Activated CD8-positive, alpha-beta memory T cell treated with anti-CD3 and anti-CD28 coated beads, Interleukin-2, amount 50 U/mL, for 4 hours (primary cell): ENCODE data around the gene DOC2A.
A peak's percentile ranks its signal among the peaks of the same experiment; 100 is the strongest.

ENCODE experiments used
- DNase-seq: peaks from one replicate; pipeline ENCODE4 v3.0.0-alpha.2; 2020

Gene DOC2A

DNA sequence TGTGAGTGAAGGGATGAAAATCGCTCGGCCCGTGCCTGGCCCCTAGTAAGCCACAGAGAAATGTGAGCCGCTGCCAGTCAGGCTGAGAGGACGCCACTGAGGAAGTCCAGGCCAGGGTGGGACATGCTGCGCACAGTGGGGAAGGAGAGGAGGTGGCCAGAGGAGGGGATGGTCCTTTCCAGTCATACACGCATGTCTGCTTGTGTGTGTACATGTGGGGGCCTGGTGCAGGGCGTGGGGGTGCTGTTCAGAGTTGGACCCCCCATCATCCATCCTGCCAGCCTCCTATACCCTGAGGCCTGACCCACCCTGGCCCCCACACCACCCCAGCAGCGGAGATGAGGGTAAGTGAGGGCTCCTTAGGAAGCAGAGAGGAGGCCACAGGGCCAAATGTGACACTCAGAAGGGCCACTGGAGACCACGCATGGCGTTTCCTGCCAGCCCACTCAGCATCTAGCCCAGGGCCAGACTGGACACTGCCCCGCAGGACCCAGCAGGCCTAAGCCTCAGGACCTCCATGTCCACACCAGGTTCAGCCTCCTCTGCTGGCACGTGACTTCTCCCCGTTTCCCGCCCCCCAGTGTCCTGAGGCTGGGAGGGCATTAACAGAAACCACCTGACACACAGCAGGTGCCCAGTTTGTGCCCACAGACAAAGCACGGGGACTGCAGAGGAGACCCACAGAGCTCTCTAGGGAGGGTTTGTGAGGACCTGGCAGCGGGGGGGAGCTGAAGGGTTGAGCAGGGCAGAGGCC is 7.0 kb downstream of the DOC2A start:
- DNase-seq, result no peak

DNA sequence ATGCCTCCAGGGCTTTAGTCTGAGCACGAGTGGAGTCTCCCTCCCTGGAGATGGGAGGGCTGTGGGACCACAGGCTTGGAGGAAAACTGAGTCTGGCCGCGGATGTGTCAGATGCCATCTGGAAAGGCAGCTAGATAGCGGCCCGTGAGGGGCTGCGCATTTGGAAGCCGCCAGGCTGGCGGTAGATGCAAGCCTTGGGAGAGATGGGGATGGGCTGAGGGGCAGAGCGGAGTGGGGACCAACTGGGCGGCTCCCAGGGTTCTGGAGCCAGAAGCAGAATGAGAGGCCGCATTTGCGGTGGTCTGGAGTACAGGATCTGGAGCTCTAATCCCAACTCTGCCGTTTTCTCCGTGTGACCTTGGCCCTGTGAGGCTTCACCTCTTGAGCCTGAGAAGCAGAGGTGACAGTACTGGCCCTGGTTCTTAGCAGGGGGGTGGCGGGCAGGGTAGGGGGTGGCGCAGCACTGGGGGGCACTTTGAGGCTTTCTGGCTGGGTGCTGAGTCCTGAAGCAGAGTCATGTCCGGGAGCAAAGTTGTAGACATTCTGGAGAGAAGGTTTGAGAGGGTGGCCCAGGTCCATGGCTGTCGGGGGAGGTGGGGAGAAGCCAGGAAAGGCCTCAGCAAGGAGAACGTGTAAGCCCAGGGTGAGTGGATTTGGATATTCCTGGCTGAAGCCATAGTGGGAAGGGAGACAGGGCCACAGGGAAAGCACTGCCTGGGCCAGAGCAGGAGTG is 8.0 kb downstream of the DOC2A start:
- no peak for DNase-seq

DNA sequence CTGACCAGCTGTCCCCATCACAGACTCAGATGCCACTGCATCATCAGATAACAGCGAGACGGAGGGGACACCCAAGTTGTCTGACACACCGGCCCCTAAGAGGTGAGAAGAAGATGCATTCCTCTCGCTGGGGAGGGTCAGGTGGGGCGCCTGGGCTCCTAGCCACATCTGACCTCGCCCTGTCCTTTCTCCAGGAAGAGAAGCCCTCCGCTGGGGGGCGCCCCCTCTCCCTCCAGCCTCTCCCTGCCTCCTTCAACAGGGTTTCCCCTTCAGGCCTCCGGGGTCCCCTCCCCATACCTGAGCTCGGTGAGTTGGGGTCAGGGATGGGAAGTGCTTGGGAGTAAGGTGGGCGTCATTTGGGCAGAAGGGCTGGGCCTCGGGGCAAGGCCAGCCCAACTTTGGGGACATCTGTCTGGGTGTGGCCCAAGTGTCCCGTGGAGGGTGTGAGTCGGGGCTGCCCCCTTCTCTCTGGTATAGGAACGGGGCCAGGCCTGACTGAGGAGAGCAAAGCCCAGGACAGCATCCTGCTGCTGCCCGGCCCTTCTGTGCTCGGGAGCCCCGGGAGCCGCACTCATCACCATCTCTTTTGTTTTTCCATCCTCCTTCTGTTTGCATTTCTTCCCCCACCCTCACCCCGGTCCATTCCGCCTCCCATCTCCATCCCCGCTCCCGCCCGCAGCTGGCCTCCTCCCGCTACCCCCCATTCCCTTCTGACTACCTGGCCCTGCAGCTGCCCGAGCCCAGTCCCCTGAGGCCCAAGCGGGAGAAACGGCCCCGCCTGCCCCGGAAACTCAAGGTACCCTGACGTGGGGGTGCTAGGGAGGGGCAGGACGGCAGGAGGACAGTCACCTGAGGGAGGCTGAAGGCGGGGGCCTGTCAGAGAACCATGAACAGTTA is 9.8 kb downstream of the DOC2A start:
- no peak for DNase-seq

DNA sequence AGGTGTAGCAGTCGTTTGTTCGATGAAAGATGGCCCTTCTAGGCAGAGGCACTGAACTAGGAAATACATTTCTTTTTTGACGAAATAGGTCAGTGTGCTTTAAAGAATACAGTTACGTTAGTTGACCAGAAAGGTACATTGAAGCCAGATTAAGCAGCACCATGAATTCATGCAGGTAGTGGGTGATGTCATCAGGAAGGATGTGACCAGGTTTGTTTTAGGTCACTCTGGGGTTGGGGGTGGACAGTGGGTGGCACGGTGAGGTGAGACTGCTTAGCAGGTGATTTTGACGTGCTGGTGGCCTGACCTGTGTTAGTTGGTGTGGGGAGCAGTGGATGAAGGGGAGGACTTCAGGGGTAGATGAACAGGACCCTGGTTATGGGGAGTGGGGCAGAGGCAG is 11.2 kb downstream of the DOC2A start:
- DNase-seq, result no peak

DNA sequence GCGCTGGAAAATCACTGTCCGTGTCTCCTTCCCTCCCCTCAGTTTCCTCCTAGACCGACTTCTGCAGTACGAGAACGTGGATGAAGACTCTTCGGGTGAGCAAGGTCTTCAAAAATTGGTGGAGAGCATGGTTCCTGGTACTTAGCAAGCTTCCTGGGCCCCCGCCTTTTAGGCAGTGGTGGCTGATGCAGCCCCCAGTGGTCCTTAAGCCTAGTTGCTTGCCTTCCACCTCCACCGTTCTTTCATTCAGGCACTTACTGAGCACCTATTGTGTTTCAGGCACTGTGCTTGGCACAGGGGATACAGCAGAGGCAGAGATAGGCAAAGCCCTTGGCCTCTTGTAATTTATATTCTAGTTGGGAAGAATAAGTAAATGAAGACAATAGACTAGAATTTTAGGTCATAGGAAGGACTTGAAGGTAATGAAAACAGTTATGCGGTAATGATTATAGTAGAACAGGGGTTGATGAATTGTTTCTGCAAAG is 14.0 kb downstream of the DOC2A start:
- no peak for DNase-seq

DNA sequence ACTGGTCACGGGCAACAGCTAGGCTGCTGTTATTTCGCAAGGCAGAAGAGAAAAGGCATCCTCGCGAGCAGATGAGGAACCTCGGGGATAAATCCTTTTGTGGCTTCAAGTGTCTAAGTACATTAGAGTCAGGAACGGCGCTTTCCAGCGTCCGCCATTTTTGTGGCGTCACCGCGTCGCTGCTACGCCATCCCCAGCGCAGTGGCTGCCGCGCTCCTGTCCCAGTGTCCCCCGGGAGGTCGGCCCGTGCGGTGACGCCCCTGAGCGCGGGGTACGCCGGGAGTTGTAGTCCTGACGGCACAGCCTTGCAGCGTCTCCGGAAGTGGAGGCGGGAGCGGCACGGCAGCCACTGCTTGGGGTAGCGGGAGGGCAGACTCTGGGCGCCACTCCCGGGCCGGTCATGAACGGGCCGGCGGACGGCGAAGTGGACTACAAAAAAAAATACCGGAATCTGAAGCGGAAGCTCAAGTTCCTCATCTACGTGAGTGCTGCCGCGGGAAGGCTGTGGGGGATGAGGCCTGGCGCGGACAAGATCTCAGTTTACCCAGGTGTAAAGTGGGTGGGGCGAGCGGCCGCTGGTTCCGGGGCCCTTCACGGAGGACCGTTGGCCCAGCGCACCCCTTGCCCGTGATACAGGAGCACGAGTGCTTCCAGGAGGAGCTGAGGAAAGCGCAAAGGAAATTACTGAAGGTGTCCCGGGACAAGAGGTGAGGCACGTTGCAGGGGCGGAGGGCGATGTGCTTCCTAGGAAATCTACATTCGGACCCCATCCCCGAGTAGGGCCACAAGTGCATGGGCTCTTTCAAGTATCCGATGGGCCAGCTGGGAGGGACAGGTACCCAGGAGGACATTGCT is 14.7 kb downstream of the DOC2A start, which contains the start of gene INO80E:
Gene INO80E (plus strand): TSS at position 331 of the 855 bp plus-strand sequence. CDS start 70 bp downstream, at position 401.
- DNase-seq, result peak; percentile 100

DNA sequence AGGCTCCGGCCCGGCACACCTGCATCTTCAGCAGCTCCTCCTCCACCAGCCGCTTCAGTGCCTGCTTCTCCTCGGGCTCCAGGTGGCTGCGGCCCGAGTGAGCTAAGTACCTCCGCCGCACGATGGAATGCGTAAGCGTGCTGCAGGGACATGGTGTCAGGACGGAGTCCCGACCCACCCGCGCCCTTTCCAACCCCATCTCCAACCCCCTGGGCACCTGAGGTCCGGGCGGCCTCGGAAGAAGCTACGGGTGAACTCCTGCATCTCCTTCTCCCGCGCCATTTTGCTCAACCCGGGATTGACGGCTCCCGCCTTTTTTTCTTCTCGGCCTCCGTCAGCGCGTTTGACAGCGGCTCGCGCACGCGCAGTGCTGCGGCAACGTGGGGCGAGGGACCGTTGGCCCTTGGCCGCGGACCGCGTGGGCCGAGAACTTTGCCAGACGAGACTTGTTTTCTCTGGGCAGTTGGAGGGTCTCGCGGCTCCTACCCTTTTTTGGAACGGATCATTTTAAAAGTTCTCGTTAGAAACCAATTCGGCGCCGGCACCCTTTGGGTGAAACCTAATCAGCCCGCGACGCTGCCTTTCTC is 15.4 kb downstream of the DOC2A start, which contains the start of gene HIRIP3:
Gene HIRIP3 (minus strand): TSS at position 294 of the 587 bp plus-strand sequence. CDS start 12 bp downstream, at position 282.
- DNase-seq, result peak; percentile 81

DNA sequence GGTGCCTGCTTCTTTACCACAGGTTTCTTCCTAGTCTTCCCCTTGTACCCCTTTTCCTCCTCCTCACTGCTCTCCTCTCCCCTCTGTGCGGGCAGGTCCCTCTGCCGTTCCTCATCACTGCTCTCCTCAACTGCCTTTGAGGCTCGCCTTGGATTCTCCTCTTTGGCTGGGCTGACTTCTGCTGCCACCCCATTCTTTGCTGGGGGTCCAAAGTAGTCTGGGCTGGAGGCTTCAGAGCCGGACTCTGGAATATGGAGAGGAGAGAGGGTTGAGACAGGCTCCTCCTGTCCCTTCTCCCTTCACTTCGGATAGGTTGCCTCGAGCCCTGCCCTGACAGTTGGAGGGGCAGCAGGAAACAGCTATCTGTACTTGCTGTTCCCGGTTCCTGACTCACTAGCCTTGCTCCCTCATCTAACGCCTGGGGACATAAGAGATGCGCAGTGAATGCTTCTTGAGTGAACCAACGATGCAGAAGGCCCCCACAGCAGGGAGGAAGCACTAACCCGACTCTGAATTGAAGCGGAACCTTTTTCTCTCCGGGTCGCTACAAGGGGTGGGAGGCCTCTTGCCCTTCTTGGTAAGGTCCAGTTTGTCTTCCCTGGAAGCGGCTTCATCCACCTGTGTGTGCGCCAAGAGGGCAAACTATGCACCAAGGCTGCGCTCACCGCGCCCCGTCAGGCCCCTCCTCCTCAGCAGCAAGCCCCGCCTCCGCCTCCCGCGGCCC is 16.1 kb downstream of the DOC2A start:
- DNase-seq, result peak; percentile 67

DNA sequence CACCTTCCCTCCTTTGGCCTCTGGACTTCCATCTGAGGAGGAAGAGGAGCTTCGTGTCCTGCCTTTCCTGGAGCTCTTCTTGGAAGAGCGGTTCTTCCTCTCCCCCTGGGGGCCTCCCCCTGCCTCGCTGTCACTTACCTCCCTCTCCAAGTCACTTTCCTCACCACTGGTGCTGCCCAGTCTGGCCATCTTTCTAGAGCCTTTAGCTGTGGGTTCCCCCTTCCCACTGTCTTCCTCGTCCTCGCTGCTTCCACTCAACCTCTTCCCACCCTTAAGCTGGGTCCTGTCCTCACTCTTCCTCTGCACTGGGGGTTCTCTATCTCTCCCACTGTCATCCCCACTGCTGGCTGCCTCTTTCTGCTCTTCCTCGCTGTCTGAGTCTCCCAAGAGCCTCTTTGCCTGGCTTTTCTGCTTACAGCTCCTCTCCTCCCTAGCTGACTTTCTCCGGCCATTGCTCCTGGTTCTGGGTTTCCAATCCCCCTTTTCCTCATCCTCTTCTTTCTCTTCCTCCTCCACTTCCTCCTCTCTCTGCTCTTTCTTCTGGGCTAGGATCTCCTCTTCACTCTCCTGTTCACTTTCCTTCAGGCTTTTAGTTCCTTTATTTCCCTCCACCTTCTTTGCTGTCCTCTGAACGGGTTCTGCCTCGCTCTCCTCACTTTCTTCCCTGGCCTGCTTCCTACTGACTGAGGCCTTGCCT is 16.8 kb downstream of the DOC2A start:
- no peak for DNase-seq

DNA sequence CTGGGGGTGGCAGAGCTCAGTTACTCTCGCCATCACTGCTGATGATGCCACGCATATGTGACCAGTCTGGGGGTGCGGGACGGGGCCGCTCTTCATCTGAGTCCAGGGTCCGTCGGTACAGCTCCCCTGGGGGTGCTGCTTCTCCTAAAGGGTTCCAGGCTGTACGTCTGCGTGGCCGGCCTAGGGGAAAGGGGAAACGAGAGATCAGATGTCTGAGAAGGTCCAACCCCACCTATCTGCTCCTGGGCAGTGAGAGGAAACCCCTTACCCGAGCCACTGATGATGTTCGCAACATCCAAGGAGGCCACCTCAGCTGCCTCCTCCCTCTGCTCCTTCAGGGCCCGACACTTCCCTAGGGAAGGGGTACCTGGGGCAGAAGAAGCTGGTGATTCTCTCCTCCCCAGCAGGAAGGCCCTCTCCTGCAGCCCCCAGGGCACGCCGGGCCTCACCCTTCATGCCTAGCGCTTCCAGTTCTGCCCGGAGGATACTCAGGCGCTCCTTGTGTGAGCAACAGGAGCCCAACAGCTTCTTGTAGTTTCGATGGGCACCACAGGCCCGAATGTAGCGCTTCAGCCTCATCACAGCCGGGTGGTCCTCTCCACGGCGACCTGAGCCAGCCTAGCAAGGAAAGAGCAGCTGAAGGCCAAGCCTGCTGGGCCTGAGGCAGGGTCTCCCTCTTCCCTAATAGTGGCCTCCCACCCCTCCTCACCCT is 17.5 kb downstream of the DOC2A start:
- DNase-seq, result no peak

DNA sequence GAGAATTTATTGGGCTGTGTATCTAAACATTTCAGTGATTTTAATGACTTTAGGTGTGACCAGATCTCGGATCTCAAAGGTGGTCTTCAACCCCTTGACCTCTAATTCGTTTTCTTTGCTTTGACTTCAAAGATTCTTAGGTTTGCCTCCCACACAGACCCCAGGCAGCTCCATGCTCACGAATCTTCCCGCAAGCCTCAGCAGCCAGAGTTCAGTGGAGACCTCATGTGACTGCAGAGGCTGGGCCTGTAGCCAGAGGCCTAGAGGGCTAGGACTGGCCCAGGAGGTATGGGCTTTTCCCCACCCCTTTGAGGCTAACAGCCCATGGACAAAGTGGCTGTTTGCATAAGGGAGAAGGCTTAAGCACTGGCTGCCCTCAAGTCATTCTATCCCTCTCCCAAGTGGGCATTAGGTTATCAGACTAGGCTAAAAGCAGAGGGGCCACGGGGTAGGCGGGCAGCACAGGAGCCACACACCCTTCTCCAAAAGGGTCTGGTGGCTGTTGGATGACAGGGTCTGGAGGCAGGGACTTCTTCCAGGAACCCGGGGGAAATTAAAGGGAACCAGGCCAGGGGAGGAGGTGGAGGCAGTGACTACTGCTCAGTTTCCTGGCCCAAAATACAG is 18.4 kb downstream of the DOC2A start:
- no peak for DNase-seq

DNA sequence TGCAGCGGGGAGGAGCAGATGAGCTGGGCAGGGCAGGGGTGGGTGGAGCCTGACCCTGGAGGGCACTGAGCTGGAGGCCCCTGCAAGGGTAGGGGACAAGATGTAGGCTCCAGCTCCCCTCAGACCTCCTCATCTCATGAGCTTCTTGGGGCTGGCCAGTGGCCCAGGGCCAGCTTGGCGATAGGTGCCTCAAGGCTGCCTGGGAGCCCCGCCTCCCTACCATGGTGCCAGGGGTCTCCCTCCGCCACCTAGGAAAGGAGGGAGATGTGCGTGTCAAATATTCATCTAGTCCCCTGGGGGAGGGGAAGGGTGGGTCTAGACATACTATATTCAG is 19.3 kb downstream of the DOC2A start:
- DNase-seq, result no peak

DNA sequence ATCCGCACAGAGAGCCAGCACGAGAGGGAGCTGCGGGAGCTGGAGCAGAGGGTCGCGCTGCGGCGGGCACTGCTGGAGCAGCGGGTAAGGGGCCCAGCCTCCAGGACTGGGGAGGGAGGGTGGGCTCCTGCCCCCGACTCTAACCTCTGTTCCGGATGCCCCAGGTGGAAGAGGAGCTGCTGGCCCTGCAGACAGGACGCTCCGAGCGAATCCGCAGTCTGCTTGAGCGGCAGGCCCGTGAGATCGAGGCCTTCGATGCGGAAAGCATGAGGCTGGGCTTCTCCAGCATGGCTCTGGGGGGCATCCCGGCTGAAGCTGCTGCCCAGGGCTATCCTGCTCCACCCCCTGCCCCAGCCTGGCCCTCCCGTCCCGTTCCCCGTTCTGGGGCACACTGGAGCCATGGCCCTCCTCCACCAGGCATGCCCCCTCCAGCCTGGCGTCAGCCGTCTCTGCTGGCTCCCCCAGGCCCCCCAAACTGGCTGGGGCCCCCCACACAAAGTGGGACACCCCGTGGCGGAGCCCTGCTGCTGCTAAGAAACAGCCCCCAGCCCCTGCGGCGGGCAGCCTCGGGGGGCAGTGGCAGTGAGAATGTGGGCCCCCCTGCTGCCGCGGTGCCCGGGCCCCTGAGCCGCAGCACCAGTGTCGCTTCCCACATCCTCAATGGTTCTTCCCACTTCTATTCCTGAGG is 19.8 kb downstream of the DOC2A start:
- DNase-seq, result no peak

DNA sequence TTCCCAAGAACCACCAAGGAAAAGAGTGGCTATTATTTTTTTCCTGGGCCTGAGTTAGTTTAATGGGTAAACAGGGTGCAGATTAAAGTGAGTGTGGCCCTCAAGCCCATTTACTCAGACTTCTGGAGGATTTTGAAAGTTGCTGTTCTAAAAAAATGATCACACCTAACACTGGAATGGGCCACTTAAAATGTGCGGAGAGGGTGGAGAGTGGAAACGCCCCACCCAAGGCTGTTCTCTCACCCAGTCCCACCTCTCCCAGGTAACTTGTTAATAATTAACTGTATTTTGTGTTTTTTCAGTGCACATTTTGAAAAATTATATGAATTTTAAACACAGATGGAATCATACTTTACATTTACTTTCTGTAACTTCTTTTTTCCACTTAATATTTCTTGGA is 20.8 kb downstream of the DOC2A start:
- no peak for DNase-seq

DNA sequence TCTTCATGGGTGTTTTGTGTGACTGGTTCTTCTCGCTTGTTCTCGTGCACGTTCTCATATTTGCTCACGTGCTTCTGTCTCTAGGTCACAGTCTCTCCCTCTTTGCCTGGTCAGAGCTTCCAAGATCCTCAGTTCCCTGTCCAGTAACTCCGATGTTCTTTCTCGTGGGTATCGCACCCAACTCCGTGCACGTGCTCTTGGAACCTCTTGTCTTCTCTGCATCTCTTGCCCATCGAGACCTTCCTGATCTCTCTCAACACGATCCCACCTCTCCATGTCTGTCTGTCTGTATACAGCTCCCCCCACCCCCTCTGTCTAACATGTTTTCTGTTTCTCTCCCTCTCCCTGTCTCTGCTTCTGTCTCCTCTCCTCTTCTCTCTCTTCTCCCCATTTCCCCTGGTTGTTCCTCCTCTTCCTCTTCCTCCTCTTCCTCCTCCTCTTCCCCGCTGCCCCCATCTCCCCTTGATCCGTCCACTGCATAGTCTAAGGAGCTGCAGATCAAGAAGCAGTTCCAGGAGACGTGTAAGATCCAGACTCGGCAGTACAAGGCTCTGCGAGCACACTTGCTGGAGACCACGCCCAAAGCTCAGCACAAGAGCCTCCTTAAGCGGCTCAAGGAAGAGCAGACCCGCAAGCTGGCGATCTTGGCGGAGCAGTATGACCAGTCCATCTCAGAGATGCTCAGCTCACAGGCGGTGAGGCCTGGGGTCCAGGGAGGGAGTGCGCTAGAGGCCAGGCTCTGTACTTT is 21.5 kb downstream of the DOC2A start:
- no peak for DNase-seq

DNA sequence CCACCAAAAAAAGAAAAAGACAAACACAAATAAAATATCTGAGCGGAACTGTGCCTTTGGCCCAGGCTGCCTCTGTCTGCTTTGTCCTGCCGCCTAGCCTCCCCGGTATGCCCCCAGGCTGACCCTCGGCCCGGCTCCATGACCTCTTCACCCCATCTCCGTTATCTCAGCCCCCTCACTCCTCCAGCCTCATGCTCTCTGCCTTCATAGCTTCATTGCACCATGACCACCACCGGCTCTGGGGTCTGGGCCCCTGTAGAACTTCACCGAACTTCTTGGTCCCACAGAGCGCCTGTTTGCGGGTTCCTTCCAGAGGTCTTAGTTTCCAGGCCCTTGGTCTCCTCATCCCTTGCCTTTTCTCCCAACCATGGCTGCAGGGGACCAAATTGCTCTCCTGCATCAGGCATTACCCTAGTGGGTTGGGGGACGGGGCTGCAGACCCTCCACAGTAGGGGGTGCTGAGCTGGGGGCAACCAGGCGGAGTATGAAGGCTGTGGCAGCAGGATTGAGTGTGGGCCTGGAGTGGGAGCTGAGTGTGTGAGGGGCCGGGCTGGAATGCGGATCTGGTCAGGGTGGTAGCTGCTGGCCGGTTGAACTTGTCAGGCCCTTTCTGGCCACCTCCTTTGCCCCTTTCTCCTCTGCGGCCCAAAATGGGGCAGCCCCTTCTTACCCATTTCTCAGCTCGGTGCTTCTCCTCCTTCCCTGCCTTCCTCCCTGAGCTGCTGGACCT is 22.3 kb downstream of the DOC2A start:
- no peak for DNase-seq
